ENCODE results near the gene TMEM120B. TPM values are rescaled to one million over a fixed set of nuclear protein-coding genes. Genes with fewer than 3 reads are reported as not detected.

Gene TMEM120B
- total and polyA plus RNA-seq, 2 of the 13 experiments (the other 11 are each of a cell fraction or from before 2014, with no cell fraction given), result 7.1 to 12.9 TPM

DNA sequence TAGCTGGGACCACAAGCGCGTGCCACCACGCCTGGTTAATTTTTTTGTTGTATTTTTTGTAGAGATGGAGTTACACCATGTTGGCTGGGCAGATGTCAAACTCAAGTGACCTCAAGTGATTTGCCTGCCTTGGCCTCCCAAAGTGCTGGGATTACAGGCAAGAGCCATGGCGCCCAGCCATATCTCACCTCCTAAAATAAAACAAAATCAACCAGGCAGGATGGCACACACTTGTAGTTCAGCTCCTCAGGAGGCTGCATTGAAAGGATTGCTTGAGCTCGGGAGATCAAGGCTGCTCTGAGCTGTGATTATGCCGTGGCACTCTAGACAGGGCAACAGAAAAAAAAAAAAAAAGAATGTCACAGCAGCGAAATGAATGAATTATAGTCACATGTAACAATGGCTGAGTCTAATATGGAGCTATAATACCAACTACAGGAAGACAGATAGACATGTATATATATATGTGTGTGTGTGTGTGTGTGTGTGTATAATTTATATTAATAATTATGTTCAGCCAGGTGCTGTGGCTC lies 19.3 kb upstream of the TMEM120B start:
- ChIA-PET CTCF (ENCODE audit: low intra/inter-chr PET ratio, low total read pairs) (no interaction called here), POLR2A (interaction anchor here (0.7 kb wide), 1 partner anchor 76 kb away, joined by 3 read pairs; no protein-coding TSS in a partner anchor)
- ATAC-seq (no peak), FAIRE-seq (no peak), DNase-seq (ENCODE audit: low spot score) (no peak)
- in situ Hi-C loops (cut with HindIII; ENCODE audit: extremely low pct_ligation_motif_present, low pct_unique_long_range_greater_than_20kb), result loop anchor here (5.0 kb wide), 1 partner anchor 79 kb away; no protein-coding TSS in a partner anchor
- no peaks in the 10 kb centered on the region for H3K79me2 ChIP-seq (ENCODE audit: insufficient read depth, low read length)
- 50% methylated on average over 7 of the region's 7 CpGs for WGBS (ENCODE audit: low lambda C conversion rate)
- intact Hi-C loops (cut with micrococcal nuclease; ENCODE audit: unreplicated experiment), result no loop called here
- H3K4me1 ChIP-seq (ENCODE audit: insufficient read depth, low read length), result peaks cover 32% of the 10 kb centered on the region
- no peak overlapping the region for H3K27ac ChIP-seq (ENCODE audit: extremely low read length, insufficient read depth, low read length)
- no peak overlapping the region for H2AFZ ChIP-seq (ENCODE audit: low read length)
- H4K20me1 ChIP-seq (ENCODE audit: insufficient read depth, low read length), result no peaks in the 10 kb centered on the region
- H3K9me3 ChIP-seq (ENCODE audit: low read length), result no peaks in the 10 kb centered on the region
- peaks cover 0 to 9% of the 10 kb centered on the region in 2 experiments; a peak in 1 of 5 replicates for H3K27me3 ChIP-seq (ENCODE audit: control insufficient read depth in 1 of 2, insufficient read depth in 2 of 2, low read length in 2 of 2)
- H3K4me3 ChIP-seq (replicated peaks in 1 of 3; ENCODE audit: insufficient read depth in 1 of 3, low read depth in 2 of 3, low read length in 3 of 3), result no peak overlapping the region
- TF ChIP-seq ZBTB3 (CRISPR knock-in tag; IDR thresholded peaks at IDR 0.05; ENCODE audit: borderline replicate concordance, low read depth) (no peak), ZSCAN25 (CRISPR knock-in tag; IDR thresholded peaks at IDR 0.05) (no peak), ZNF549 (CRISPR knock-in tag; IDR thresholded peaks at IDR 0.05) (no peak), GLI4 (CRISPR knock-in tag; IDR thresholded peaks at IDR 0.05; ENCODE audit: borderline replicate concordance) (no peak), ZNF678 (CRISPR knock-in tag; IDR thresholded peaks at IDR 0.05) (no peak), ZNF75D (CRISPR knock-in tag; IDR thresholded peaks at IDR 0.05; ENCODE audit: borderline replicate concordance) (no peak), MTF2 (CRISPR knock-in tag; IDR thresholded peaks at IDR 0.05; ENCODE audit: borderline replicate concordance) (no peak), ZNF775 (CRISPR knock-in tag; IDR thresholded peaks at IDR 0.05; ENCODE audit: borderline replicate concordance) (no peak)
- TF ChIP-seq, protein P1, sequence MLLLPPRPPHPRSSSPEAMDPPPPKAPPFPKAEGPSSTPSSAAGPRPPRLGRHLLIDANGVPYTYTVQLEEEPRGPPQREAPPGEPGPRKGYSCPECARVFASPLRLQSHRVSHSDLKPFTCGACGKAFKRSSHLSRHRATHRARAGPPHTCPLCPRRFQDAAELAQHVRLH (CRISPR knock-in tag; IDR thresholded peaks at IDR 0.05; ENCODE audit: borderline replicate concordance, low read depth), result no peak
- TF ChIP-seq, protein P2, sequence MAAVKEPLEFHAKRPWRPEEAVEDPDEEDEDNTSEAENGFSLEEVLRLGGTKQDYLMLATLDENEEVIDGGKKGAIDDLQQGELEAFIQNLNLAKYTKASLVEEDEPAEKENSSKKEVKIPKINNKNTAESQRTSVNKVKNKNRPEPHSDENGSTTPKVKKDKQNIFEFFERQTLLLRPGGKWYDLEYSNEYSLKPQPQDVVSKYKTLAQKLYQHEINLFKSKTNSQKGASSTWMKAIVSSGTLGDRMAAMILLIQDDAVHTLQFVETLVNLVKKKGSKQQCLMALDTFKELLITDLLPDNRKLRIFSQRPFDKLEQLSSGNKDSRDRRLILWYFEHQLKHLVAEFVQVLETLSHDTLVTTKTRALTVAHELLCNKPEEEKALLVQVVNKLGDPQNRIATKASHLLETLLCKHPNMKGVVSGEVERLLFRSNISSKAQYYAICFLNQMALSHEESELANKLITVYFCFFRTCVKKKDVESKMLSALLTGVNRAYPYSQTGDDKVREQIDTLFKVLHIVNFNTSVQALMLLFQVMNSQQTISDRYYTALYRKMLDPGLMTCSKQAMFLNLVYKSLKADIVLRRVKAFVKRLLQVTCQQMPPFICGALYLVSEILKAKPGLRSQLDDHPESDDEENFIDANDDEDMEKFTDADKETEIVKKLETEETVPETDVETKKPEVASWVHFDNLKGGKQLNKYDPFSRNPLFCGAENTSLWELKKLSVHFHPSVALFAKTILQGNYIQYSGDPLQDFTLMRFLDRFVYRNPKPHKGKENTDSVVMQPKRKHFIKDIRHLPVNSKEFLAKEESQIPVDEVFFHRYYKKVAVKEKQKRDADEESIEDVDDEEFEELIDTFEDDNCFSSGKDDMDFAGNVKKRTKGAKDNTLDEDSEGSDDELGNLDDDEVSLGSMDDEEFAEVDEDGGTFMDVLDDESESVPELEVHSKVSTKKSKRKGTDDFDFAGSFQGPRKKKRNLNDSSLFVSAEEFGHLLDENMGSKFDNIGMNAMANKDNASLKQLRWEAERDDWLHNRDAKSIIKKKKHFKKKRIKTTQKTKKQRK (IDR thresholded peaks at IDR 0.05; ENCODE audit: low read length), result no peak
- TF ChIP-seq, protein P3, sequence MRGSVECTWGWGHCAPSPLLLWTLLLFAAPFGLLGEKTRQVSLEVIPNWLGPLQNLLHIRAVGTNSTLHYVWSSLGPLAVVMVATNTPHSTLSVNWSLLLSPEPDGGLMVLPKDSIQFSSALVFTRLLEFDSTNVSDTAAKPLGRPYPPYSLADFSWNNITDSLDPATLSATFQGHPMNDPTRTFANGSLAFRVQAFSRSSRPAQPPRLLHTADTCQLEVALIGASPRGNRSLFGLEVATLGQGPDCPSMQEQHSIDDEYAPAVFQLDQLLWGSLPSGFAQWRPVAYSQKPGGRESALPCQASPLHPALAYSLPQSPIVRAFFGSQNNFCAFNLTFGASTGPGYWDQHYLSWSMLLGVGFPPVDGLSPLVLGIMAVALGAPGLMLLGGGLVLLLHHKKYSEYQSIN (CRISPR knock-in tag; IDR thresholded peaks at IDR 0.05; ENCODE audit: borderline replicate concordance), result no peak
- H3K36me3 ChIP-seq (replicated peaks in 1 of 2; ENCODE audit: control insufficient read depth in 1 of 2, insufficient read depth in 2 of 2, low read length in 2 of 2), result no peaks in the 10 kb centered on the region
- no peak overlapping the region for H3K4me2 ChIP-seq (ENCODE audit: low read depth, low read length)
- no peak overlapping the region for H3K9ac ChIP-seq (ENCODE audit: insufficient read depth, low read depth, low read length)
- no TSS peak for BruUV-seq (replicated peaks)
